Measurements from ENCODE around the gene CLIP1.
A peak's percentile ranks its signal among the peaks of the same experiment; 100 is the strongest.

The CLIP1 gene

DNA sequence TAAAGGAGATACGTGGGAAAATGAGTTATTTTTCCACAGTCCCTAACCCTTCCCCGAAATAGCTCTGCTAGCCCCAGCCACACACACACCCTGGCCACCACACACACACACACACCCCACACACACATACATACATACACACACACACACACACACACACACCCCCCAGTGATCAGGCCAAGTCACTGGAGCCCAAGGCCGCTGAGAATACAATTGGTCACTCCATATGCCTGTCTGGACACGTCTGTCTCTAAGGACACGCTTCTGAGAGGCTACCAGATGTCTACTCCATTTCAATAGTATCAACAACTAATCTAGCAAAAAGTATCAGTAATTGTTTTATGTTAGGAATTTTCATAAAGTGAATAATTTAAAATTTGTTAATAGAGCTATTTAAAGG is 183.6 kb downstream of the CLIP1 start:
- peak; percentile 8 for DNase-seq

DNA sequence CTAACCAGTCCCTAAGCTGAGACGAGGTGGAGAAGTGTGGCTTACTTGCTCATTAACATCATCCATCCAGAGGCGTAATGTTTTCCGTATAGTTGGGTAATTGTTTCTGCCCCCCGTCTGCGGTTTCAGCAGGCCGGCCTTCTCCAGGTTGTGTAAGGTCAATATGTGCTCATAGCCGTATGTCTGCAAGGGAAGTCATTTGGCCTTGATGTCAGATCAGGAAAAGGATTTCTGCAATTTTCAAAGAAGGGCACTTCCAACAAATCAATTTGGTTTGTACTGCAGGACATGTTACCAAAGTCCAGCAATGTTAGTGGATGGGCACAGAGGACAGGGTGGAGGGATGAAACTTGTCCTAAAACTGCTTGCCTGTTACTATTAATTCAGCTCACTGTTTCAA is 186.7 kb downstream of the CLIP1 start:
- DNase-seq = no peak

DNA sequence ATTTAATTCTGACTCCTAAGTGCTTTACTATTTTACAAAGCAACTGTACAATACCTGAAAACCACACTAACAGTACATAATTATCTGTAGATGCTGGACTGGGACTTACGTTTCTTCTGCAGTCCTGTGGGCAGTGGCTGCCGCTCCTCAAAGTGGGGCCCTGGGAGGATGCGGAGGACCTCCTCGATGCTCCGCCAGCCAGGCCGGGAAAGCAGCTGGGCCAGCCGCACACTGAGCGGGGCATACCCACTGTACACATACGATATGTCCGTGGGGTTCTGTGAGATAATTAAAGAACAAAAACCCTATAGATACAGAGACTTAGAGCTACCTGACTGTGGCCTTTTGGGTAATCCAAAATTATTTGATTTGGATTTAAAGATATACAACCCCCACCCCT is 189.8 kb downstream of the CLIP1 start:
- DNase-seq = no peak

DNA sequence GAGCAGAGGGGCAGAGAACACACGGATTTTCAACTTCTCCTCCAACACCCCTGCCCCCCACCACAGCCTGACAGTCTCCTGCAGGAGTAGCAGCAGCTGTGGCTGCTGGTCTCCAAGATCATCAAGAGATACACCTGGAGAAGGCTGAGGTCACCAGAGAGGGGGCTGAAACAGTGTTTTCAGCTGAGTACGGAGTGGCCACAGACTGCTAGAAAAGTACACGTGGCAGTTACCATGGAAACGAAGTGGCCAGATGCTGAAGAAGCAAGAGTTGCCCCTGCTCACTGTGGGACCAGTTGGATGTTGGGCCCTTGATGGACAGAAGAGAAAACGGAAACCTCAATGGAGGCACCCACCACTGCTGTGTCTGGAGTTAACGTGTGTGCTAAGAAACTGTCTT is 191.7 kb downstream of the CLIP1 start:
- DNase-seq = no peak

DNA sequence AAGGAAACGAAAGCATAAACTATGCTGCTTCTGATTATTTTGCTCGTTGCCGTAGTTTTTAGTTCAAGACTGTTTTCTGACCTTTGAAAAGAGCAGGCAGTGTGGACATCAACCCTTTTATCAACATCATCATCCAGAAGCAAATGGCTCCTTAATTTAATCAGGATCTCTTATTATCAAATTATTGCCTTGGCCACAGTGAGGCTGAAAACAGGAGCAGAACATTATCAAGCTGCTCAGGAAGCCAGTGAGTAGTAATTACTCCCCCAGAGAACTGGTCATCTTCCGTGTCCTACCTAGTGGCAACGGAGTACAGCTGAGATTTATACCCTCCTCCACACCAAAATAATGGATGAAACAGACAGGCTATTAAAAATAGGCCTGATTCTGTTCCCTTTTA is 194.4 kb downstream of the CLIP1 start:
- DNase-seq = peak; percentile 2

DNA sequence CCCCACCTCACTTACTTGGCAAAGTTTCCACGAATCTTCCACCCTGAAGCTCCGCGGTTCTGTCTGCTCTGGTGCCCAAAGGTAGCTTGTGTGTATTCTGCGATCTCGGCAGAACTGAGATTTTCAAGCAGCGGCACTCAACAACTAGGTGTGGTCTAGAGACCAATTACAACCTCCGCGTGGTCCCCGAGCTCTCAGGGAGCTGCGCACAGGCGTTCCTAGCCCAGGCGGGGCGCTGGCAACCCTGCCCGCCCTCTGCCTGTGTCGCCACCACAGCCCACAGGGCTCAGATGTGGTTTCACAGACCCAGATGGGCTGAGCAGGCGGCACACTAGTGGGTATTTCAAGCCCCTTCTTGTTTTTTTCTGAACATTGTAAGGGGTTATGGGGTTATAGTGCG is 195.1 kb downstream of the CLIP1 start:
- DNase-seq = peak; percentile 68

DNA sequence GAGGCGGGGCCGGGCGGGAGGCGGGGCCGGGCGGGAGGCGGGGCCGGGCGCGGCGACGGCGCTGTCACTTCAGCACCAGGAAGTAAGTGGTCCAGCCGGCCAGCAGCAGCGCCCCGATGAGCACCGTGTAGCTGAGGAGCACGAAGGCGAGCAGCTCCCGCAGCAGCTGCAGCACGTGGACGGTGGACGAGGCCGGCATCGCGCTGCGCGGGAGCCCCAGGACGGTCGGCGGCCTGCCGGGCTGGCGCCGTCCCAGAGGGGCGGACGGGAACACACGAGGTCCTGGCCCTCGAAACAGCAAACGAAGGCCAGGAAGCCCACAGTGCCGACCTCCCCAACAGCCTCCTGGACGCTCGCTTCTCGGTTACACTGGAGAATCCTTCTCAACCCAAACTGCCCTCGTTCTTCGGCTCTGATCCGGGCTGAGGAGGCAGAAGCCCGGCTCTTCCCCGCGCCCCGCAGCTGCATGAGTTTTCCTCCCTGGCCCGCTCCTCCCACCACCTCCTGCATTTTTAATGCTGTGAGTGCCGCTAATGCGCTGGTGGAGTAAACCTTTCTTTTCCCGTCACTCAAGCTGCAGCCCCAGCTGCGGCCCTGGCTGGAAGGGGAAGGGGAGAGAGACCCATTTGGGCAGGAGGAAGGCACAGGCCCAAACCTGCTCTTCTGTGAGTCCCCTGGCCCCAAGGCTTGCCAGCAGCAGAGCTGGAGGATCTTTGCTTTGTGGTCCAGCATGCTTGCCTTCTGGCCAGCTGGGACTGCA is 195.9 kb downstream of the CLIP1 start:
- DNase-seq = peak; percentile 55

DNA sequence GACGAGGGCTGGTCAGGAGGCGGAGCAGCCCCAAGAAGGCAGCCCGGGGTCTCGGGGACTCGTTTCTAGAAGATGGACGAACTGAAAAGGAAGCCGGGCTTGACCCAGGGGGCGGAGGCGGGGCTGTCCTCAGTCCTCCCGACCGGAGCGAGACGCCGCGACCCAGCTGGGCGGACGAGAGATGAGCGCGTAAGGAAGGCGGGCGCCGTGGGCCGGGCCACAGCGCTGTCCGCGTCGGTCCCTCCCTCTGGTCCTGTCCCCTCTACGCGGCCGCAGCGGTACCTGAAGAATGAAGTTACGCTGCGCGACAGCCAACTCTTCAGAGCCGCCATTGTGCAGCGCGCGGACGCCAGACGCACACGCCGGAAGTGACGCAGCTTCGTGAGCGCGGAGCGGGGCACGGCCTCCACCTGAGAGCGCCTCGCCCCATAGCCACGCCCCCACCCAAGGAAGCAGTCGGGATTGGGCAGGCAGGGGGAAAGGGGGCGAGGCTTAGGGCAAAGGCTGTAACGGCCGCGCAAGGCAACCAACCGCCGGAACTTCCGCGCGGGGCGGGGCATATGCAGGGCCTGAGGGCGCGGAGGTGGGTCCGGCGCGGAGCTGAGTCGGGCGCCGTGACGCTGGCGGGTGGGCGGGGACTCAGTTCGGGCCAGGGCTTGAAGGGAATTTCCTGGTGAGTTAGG is 196.6 kb downstream of the CLIP1 start, which contains the start of gene DIABLO:
Gene DIABLO (minus strand): TSS at position 370 of the 683 bp plus-strand sequence. CDS start 38 bp downstream, at position 332.
- peak; percentile 100 for DNase-seq
